ENCODE data around the gene GFRA4.

The GFRA4 gene

DNA sequence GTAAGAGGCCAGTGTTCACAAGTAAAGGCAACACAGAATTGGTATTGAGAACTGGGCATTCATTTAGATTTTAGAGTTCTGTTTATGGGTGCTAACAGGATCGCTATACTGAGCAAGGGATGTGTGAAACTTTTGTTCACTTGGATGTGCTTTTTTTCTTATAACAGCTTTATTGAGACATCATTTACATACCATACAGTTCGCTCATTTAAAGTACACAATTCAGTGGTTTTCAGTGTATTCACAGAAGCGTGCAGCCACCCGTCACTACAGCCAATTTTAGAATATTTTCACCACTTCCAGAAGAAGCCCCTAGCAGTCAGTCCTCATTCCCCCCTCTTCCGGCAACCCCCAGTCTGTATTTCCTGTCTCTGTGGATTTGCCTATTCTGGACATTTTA lies 48.7 kb downstream of the GFRA4 start:
- no peak for FAIRE-seq

GRCh38 chr20:3613821-3614440 lies 49.3 kb downstream of the GFRA4 start:
- no peak for FAIRE-seq

DNA sequence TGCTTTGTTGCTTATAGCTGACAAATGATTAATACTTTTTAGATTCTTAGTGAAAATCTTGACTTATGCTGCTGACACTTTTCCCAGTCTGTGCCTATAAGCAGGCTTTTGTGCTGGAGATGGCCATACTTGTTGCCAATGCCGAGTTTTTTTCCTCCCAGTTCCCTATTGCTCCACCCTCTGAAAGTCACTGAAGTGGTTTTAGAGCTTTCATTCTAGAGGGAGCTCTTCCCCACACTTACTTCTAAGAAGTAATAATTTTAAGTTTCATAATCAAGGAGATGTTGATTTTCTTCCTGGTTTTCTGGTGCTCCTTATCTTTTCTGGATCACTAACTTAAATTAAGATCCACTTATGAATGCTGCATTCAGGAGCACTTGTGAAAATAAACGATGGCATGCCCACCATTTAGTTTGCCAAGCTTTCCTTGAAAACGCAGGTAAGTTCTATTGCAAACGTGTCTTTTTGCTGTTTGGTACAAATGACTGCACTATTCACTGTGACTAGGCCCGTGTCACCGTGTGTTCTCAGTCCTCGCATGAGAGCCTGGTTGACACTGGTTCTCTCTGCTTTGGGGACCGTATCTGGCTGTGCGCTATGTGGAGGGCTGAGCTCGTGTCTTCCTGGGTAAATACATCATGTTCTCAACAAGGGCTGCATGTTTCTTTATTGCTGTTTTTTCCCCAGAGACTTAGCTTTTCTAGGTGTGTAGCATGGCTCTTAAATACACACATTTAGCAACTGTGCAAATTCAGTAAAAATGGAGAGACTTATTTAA lies 50.2 kb downstream of the GFRA4 start:
- no peak for FAIRE-seq

GRCh38 chr20:3611901-3612300 lies 51.3 kb downstream of the GFRA4 start:
- FAIRE-seq, result no peak
